ENCODE data around the gene TMEM161B. TPM values are rescaled to one million over a fixed set of nuclear protein-coding genes. Genes with fewer than 3 reads are reported as not detected.

The TMEM161B gene
- total RNA-seq, 5 donors from 2014 or later (not counting 1 experiment from before 2014, with no cell fraction given) = 24.4 to 28.9 (median 28.2) TPM

DNA sequence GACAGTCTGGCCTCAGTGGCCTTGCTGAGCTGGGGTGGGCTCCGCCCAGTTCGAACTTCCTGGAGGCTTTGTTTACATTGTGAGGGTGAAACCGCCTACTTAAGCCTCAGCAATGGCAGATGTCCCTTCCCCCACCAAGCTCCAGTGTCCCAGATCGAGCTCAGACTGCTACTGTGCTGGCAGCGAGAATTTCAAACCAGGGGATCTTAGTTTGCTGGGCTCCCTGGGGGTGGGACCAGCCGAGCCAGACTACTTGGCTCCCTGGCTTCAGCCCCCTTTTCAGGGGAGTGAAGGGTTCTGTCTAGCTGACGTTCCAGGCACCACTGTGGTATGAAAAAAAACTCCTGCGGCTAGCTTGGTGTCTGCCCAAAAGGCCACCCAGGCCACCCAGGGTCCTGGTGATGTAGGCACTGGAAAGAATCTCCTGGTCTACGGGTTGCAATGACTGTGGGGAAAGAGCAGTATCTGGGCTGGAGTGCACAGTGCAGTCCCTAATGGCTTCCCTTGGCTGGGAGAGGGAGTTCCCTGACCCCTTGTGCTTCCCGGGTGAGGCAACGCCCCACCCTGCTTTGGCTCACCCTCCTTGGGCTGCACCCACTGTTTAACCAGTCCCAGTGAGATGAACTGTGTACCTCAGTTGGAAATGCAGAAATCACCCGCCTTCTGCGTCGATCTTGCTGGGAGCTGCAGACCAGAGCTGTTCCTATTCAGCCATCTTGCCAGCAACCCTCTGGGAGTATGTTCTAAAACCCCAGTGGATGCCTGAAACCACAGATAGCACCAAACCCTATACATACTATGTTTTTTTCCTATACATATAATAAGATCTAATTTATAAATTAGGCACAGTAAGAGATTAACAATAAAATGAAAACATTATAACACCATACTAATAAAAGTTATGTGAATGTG, 95.5 kb downstream of the TMEM161B start:
- no peak for ATAC-seq (replicated peaks in 1 of 4)
- Mint-ChIP-seq H3K36me3 (no peaks in the 10 kb centered on the region), H3K4me1 (no peaks in the 10 kb centered on the region), H3K27me3 (peaks cover 32 to 40% of the 10 kb centered on the region in 2 donors), H3K27ac (no peak overlapping the region), H3K9me3 (peaks cover 8 to 24% (median 13%) of the 10 kb centered on the region in 3 donors), H3K4me3 (no peak overlapping the region)
- Histone ChIP-seq H3K4me1 (ENCODE audit: control insufficient read depth in 1 of 2, extremely low read depth in 1 of 2, insufficient read depth in 2 of 2, low read length in 2 of 2) (peaks cover 0 to 8% of the 10 kb centered on the region in 2 experiments), H3K9me3 (no peaks in the 10 kb centered on the region), H3K27ac (ENCODE audit: low read length) (no peak overlapping the region), H3K27me3 (replicated peaks in 1 of 2; ENCODE audit: control insufficient read depth in 2 of 2, extremely low read depth in 1 of 2, insufficient read depth in 2 of 2, low read length in 1 of 2) (peaks cover 0 to 19% of the 10 kb centered on the region in 2 experiments), H3K4me3 (ENCODE audit: control insufficient read depth in 1 of 2, extremely low read depth in 1 of 2, low read length in 1 of 2) (no peak overlapping the region), H3K36me3 (ENCODE audit: control insufficient read depth in 2 of 2, extremely low read depth in 1 of 2, insufficient read depth in 1 of 2, low read length in 1 of 2) (no peaks in the 10 kb centered on the region)
- ChIA-PET CTCF (no interaction called here), POLR2A (no interaction called here)
- 74% methylated on average over 9 of the region's 14 CpGs for WGBS (ENCODE audit: insufficient coverage)
- no peak for DNase-seq

DNA sequence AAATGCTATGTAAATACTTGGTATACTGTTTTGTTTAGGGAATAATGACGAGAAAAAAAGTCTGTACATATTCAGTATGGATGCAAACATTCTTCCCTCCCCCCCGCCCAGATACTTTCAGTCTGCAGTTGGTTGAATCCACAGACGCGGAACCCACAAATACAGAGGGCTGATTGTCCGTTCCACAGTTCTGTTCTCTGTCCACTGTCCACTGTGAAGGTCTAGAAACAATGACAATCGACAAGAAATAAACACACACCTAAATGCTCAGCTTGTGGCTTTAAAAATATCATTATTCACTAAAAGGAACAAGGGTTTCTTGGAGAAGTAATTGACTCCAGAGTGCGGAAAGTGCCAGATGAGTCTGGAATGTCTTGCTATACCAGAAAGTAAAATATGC, 109.1 kb downstream of the TMEM161B start:
- CTCF ChIA-PET = no interaction called here
- POLR2A ChIA-PET = interaction anchor here in 1 of 2 donors (0.6 kb wide), 1 partner anchor 138 kb away, joined by 3 read pairs; no protein-coding TSS in a partner anchor
- peaks cover 0 to 4% (median 0%) of the 10 kb centered on the region in 3 donors for H3K9me3 Mint-ChIP-seq

DNA sequence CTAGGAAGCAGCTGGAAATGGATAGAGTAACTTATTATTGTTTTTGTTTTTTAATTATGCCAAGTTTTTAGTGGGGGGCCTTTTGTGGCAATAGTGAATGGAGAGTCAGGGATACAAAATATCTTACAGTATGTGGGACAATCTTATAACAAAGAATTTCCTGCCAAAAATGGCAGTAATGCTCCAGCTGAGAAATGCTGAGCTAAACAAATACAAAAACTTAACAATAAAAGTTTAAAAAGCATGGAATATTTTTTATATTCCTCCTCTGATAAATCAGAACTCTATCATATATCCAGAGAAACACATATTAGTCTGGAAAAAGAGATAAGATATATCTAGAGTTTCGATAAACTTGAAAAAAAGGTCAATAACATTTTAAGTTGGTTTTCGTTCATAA, 110.6 kb downstream of the TMEM161B start:
- ChIA-PET CTCF (no interaction called here), POLR2A (no interaction called here)
- Histone ChIP-seq H3K4me3 (ENCODE audit: control insufficient read depth in 1 of 2, extremely low read depth in 1 of 2, low read length in 1 of 2) (no peak overlapping the region), H3K9me3 (peaks cover 2% of the 10 kb centered on the region), H3K36me3 (ENCODE audit: control insufficient read depth in 2 of 2, extremely low read depth in 1 of 2, insufficient read depth in 1 of 2, low read length in 1 of 2) (no peaks in the 10 kb centered on the region), H3K27me3 (replicated peaks in 1 of 2; ENCODE audit: control insufficient read depth in 2 of 2, extremely low read depth in 1 of 2, insufficient read depth in 2 of 2, low read length in 1 of 2) (peaks cover 0 to 9% of the 10 kb centered on the region in 2 experiments), H3K4me1 (ENCODE audit: control insufficient read depth in 1 of 2, extremely low read depth in 1 of 2, insufficient read depth in 2 of 2, low read length in 2 of 2) (no peaks in the 10 kb centered on the region), H3K27ac (ENCODE audit: low read length) (no peak overlapping the region)
- no peak overlapping the region for H3K4me3 Mint-ChIP-seq
- peaks cover 0 to 4% (median 0%) of the 10 kb centered on the region in 3 donors for H3K9me3 Mint-ChIP-seq
- H3K27ac Mint-ChIP-seq = no peak overlapping the region
- H3K36me3 Mint-ChIP-seq = no peaks in the 10 kb centered on the region
- 67% methylated on average over 1 of the region's 2 CpGs for WGBS (ENCODE audit: insufficient coverage)
- no peaks in the 10 kb centered on the region for H3K4me1 Mint-ChIP-seq
- H3K27me3 Mint-ChIP-seq = peaks cover 31 to 40% of the 10 kb centered on the region in 2 donors
- DNase-seq (no peak), ATAC-seq (replicated peaks in 1 of 4) (no peak)

More for the DNA sequence above, 109.1 kb downstream of the TMEM161B start:
- ATAC-seq (replicated peaks in 1 of 4) (no peak), DNase-seq (no peak)
- Mint-ChIP-seq H3K36me3 (no peaks in the 10 kb centered on the region), H3K27ac (no peak overlapping the region), H3K27me3 (peaks cover 21 to 32% of the 10 kb centered on the region in 2 donors), H3K4me1 (no peaks in the 10 kb centered on the region), H3K4me3 (no peak overlapping the region)
- 83% methylated on average over 1 of the region's 7 CpGs for WGBS (ENCODE audit: insufficient coverage)
- no peaks in the 10 kb centered on the region for H3K4me1 ChIP-seq (ENCODE audit: control insufficient read depth in 1 of 2, extremely low read depth in 1 of 2, insufficient read depth in 2 of 2, low read length in 2 of 2)
- H3K27ac ChIP-seq (ENCODE audit: low read length) = no peak overlapping the region
- peaks cover 0 to 9% of the 10 kb centered on the region in 2 experiments for H3K27me3 ChIP-seq (replicated peaks in 1 of 2; ENCODE audit: control insufficient read depth in 2 of 2, extremely low read depth in 1 of 2, insufficient read depth in 2 of 2, low read length in 1 of 2)
- H3K9me3 ChIP-seq = peaks cover 2% of the 10 kb centered on the region
- H3K4me3 ChIP-seq (ENCODE audit: control insufficient read depth in 1 of 2, extremely low read depth in 1 of 2, low read length in 1 of 2) = no peak overlapping the region
- H3K36me3 ChIP-seq (ENCODE audit: control insufficient read depth in 2 of 2, extremely low read depth in 1 of 2, insufficient read depth in 1 of 2, low read length in 1 of 2) = no peaks in the 10 kb centered on the region

DNA sequence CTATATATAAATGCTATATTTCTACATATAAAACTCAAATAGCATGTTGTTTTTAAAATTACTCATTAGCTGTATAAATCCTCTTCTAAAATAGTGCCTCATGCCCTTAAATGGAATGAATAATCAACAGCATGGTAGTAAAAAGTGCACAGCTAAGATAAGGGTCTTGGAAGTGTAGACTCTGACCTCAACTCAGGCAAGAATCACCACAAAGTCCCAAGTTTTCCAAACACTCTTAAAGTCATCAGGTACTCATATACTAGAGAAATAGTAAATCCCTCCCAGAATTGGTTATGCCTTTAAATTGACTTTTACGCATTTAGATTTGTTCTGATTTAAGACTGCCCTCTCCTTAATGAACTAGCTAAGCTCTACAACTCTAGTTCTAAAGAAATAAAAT, 113.8 kb downstream of the TMEM161B start:
- Mint-ChIP-seq H3K9me3 (peaks cover 3 to 13% (median 5%) of the 10 kb centered on the region in 3 donors), H3K4me3 (no peak overlapping the region), H3K27ac (no peak overlapping the region), H3K4me1 (no peaks in the 10 kb centered on the region), H3K27me3 (peaks cover 35 to 41% of the 10 kb centered on the region in 2 donors), H3K36me3 (no peaks in the 10 kb centered on the region)
- Histone ChIP-seq H3K9me3 (peaks cover 2% of the 10 kb centered on the region), H3K27ac (ENCODE audit: low read length) (no peak overlapping the region), H3K4me3 (ENCODE audit: control insufficient read depth in 1 of 2, extremely low read depth in 1 of 2, low read length in 1 of 2) (no peak overlapping the region), H3K27me3 (replicated peaks in 1 of 2; ENCODE audit: control insufficient read depth in 2 of 2, extremely low read depth in 1 of 2, insufficient read depth in 2 of 2, low read length in 1 of 2) (peaks cover 0 to 6% of the 10 kb centered on the region in 2 experiments), H3K36me3 (ENCODE audit: control insufficient read depth in 2 of 2, extremely low read depth in 1 of 2, insufficient read depth in 1 of 2, low read length in 1 of 2) (no peaks in the 10 kb centered on the region), H3K4me1 (ENCODE audit: control insufficient read depth in 1 of 2, extremely low read depth in 1 of 2, insufficient read depth in 2 of 2, low read length in 2 of 2) (no peaks in the 10 kb centered on the region)
- ATAC-seq (replicated peaks in 1 of 4) = no peak
- ChIA-PET CTCF (no interaction called here), POLR2A (no interaction called here)
- DNase-seq = no peak
- no CpG with 5 or more reads among the region's 1 CpG for WGBS (ENCODE audit: insufficient coverage)

DNA sequence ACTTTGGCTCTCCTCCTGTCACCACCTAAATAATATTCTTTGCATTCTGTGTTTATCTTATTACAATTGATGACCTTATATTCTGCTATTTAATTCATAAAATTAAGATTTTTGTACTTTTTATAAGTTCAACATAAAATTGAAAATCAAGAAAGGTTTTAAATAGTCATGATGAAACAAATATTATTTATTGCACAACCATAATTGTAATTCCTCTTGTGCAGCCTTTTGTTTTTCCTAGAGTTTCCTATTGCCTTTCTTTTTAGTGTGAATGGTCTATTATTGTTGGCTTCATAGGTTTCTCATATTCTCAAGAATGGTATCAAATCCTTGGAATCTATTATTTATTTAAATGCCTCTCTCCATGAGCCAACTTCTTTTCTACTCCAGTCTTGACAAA, 117.9 kb downstream of the TMEM161B start:
- Histone ChIP-seq H3K4me1 (ENCODE audit: control insufficient read depth in 1 of 2, extremely low read depth in 1 of 2, insufficient read depth in 2 of 2, low read length in 2 of 2) (peaks cover 0 to 5% of the 10 kb centered on the region in 2 experiments), H3K36me3 (ENCODE audit: control insufficient read depth in 2 of 2, extremely low read depth in 1 of 2, insufficient read depth in 1 of 2, low read length in 1 of 2) (no peaks in the 10 kb centered on the region), H3K27me3 (replicated peaks in 1 of 2; ENCODE audit: control insufficient read depth in 2 of 2, extremely low read depth in 1 of 2, insufficient read depth in 2 of 2, low read length in 1 of 2) (peaks cover 6 to 7% of the 10 kb centered on the region in 2 experiments), H3K4me3 (ENCODE audit: control insufficient read depth in 1 of 2, extremely low read depth in 1 of 2, low read length in 1 of 2) (no peak overlapping the region), H3K27ac (ENCODE audit: low read length) (no peak overlapping the region), H3K9me3 (peaks cover 2% of the 10 kb centered on the region)
- H3K27ac Mint-ChIP-seq = no peak overlapping the region
- H3K27me3 Mint-ChIP-seq = peaks cover 36 to 39% of the 10 kb centered on the region in 2 donors
- no peak overlapping the region for H3K4me3 Mint-ChIP-seq
- ChIA-PET POLR2A (no interaction called here), CTCF (no interaction called here)
- peaks cover 0 to 3% (median 2%) of the 10 kb centered on the region in 3 donors for H3K4me1 Mint-ChIP-seq
- H3K36me3 Mint-ChIP-seq = no peaks in the 10 kb centered on the region
- no peak for ATAC-seq (replicated peaks in 1 of 4)
- H3K9me3 Mint-ChIP-seq = peaks cover 3 to 13% (median 8%) of the 10 kb centered on the region in 3 donors
- no peak for DNase-seq

DNA sequence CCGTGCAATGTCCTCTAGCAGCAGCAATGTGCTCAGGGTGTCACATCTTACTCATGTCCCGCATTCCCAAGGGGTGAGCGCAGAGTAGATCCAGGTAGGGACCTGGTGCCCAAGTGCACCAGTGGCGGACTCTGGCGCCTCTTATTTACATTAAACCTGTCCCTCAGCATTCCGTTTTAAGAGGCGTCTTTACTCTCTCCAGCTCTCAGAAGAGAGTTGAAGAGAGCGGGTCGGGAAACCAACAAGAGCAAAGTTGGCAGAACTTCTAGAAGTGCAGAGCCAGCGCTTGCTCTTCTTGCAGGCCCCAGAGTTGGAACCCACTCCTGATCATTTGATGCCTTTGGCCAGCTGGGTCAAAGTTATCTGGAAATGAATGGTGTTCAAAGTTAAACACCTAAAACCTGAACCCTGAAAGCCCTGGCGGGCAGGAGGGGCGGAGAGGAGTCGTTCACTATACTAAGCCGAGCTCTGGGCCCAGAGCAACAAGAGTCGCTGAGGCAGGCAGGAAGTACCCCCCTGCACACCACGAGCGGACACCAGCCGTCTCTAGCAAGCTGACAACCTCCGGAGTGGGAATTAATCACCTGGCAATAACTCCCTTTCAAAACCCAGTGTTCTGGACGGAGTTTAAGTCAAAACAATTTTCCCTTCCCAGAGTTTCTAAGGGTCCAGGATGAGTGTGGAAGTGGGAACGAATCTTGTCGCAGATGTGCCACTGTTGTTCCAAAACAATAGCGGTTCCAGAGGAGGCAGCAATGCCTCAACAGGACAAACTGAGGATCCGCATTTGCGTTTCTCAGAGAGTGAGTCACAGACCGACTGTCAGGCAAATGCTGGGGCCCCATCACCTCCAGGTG, 122.8 kb downstream of the TMEM161B start:
- no peaks in the 10 kb centered on the region for H3K36me3 ChIP-seq (ENCODE audit: control insufficient read depth in 2 of 2, extremely low read depth in 1 of 2, insufficient read depth in 1 of 2, low read length in 1 of 2)
- Mint-ChIP-seq H3K9me3 (peaks cover 0 to 9% (median under 1%) of the 10 kb centered on the region in 3 donors), H3K4me3 (peak overlapping the region in 2 of 3 donors; percentile 37 to 39), H3K4me1 (peaks cover 17 to 21% (median 20%) of the 10 kb centered on the region in 3 donors), H3K36me3 (no peaks in the 10 kb centered on the region), H3K27ac (peak overlapping the region in 1 of 2 donors; percentile 11), H3K27me3 (peaks cover 17 to 18% of the 10 kb centered on the region in 2 donors)
- no peaks in the 10 kb centered on the region for H3K9me3 ChIP-seq
- DNase-seq = peak in 1 of 35 experiments; percentile 8
- 19% methylated on average over 16 of the region's 26 CpGs for WGBS (ENCODE audit: insufficient coverage)
- peak overlapping the region in 1 of 2 donors; percentile 29 for H3K4me3 ChIP-seq (ENCODE audit: control insufficient read depth in 1 of 2, extremely low read depth in 1 of 2, low read length in 1 of 2)
- peaks cover 3 to 44% of the 10 kb centered on the region in 2 experiments for H3K4me1 ChIP-seq (ENCODE audit: control insufficient read depth in 1 of 2, extremely low read depth in 1 of 2, insufficient read depth in 2 of 2, low read length in 2 of 2)
- H3K27ac ChIP-seq (ENCODE audit: low read length) = no peak overlapping the region
- POLR2A ChIA-PET = no interaction called here
- H3K27me3 ChIP-seq (replicated peaks in 1 of 2; ENCODE audit: control insufficient read depth in 2 of 2, extremely low read depth in 1 of 2, insufficient read depth in 2 of 2, low read length in 1 of 2) = peaks cover 14 to 47% of the 10 kb centered on the region in 2 experiments
- CTCF ChIA-PET = no interaction called here
- ATAC-seq (replicated peaks in 1 of 4) = no peak
